ENCODE data around the gene SLC25A27.

- TF ChIP-seq EZH2phosphoT487 (conservative IDR thresholded peaks at IDR 0.05; ENCODE audit: low read length) (no peak), CTCF (IDR thresholded peaks at IDR 0.05; ENCODE audit: insufficient read depth, low read length, poor library complexity, severe bottlenecking) (no peak)
Observed at GRCh38 chr6:46687619-46688097, 34.9 kb downstream of the SLC25A27 start, which contains the start of gene TDRD6.

Data from SU-DHL-6 (cell line).